Endodermal cell (in vitro differentiated cells): Measurements from ENCODE around the gene GATA3. TPM values are rescaled to one million over a fixed set of nuclear protein-coding genes. Genes with fewer than 3 reads are reported as not detected.
A peak's percentile ranks its signal among the peaks of the same experiment; 100 is the strongest.

Experiments used
- DNase-seq: peaks from one replicate; pipeline ENCODE4 v3.0.0-alpha.2; 2017
- H3K27ac ChIP-seq: 2 replicates; pipeline ENCODE4 v1.5.1; 2013; ENCODE audit warnings: mild to moderate bottlenecking, low read depth, low read length, moderate library complexity
- H3K27me3 ChIP-seq: 2 replicates; pipeline ENCODE4 v1.6.1; 2013; ENCODE audit warnings: mild to moderate bottlenecking, low read length, moderate library complexity; ENCODE audit not compliant: insufficient read depth, control insufficient read depth, poor library complexity, severe bottlenecking
- H3K36me3 ChIP-seq: 2 replicates; pipeline ENCODE4 v1.7.0; 2013; ENCODE audit warnings: mild to moderate bottlenecking, low read length, moderate library complexity; ENCODE audit not compliant: control insufficient read depth, insufficient read depth
- H3K4me1 ChIP-seq: one replicate; pipeline ENCODE4 v1.7.0; 2013; ENCODE audit warnings: low read length; ENCODE audit not compliant: control insufficient read depth, insufficient read depth
- H3K4me3 ChIP-seq: 2 replicates; pipeline ENCODE4 v1.5.1; 2013; ENCODE audit warnings: mild to moderate bottlenecking, low read length, moderate library complexity
- H3K9ac ChIP-seq: 2 replicates; pipeline ENCODE4 v1.6.1; 2013; ENCODE audit warnings: mild to moderate bottlenecking, low read length, moderate library complexity; ENCODE audit not compliant: poor library complexity, severe bottlenecking; ENCODE audit errors: extremely low read depth
- H3K9me3 ChIP-seq: 2 replicates; pipeline ENCODE4 v1.6.1; 2013; ENCODE audit warnings: mild to moderate bottlenecking, low read length, moderate library complexity; ENCODE audit not compliant: control insufficient read depth
- H3K27ac Mint-ChIP-seq: 2 replicates; pipeline ENCODE4 v1.8.0; 2020; ENCODE audit warnings: mixed read lengths
- H3K27me3 Mint-ChIP-seq: 2 replicates; pipeline ENCODE4 v1.8.0; 2021; ENCODE audit warnings: mild to moderate bottlenecking, mixed read lengths; ENCODE audit not compliant: insufficient read depth
- H3K36me3 Mint-ChIP-seq: 2 replicates; pipeline ENCODE4 v1.8.0; 2020; ENCODE audit warnings: low read depth, mixed read lengths
- H3K4me1 Mint-ChIP-seq: 2 replicates; pipeline ENCODE4 v1.8.0; 2020; ENCODE audit warnings: mixed read lengths
- H3K4me3 Mint-ChIP-seq: 2 replicates; pipeline ENCODE4 v1.8.0; 2020; ENCODE audit warnings: mild to moderate bottlenecking, moderate library complexity, mixed read lengths
- H3K9me3 Mint-ChIP-seq: 2 replicates; pipeline ENCODE4 v1.8.0; 2020; ENCODE audit warnings: mild to moderate bottlenecking, mixed read lengths
- WGBS, 2 experiments: methylation state at CpG; one replicate each; pipeline versions ENCODE4 v1.1.5 to v1.1.7; 2013; ENCODE audit warnings: missing lambda C conversion rate in 2 of 2, mixed read lengths in 1 of 2; ENCODE audit not compliant: insufficient coverage in 1 of 2, insufficient read length in 1 of 2; 5-methylcytosine and 5-hydroxymethylcytosine counted together
- total RNA-seq, 2 donors: library from RNA; stranded (reverse); fragmentation: NEBNext Ultra II Directional in 1 of 2; extraction: Animal tissue kit (Norgen Biotek cat#: 25700) in 1 of 2; gene quantifications; 2 replicates in 1 of 2; 3 replicates in 1 of 2; pipeline ENCODE4 v1.2.1, GENCODE V29; 2021
- TF ChIP-seq, protein P1 (sequence below): fragments of 200-600 bp; sonication (generic); conservative IDR thresholded peaks from 2 replicates; pipeline ENCODE4 v1.5.0; 2021; ENCODE audit warnings: antibody characterized with exemption, mild to moderate bottlenecking

GATA3 gene
- total RNA-seq, 2 donors from 2014 or later = 51.3 to 103 TPM

DNA sequence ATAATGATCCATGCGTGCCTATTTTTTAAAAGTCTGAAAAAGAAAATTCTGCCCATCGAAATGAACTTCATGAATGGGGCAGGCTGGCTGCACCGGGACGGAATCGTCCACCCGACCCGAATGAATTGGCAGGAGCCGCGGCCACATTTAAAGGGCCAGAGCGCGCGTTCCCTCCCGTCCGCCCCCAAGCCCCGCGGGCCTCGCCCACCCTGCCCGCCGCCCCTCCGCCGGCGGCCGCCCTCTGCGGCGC lies 319 bp upstream of the GATA3 start:
- Histone ChIP-seq H3K27ac (no peak overlapping the region), H3K4me3 (peak overlapping the region; percentile 97), H3K27me3 (peaks cover 60% of the 10 kb centered on the region), H3K4me1 (peaks cover 10% of the 10 kb centered on the region), H3K9me3 (no peaks in the 10 kb centered on the region), H3K36me3 (peaks cover 7% of the 10 kb centered on the region), H3K9ac (peak overlapping the region; percentile 56)
- Mint-ChIP-seq H3K27me3 (peaks cover 66% of the 10 kb centered on the region), H3K27ac (peak overlapping the region; percentile 85), H3K36me3 (peaks cover 31% of the 10 kb centered on the region), H3K9me3 (no peaks in the 10 kb centered on the region), H3K4me1 (peaks cover 41% of the 10 kb centered on the region), H3K4me3 (peak overlapping the region; percentile 86)
- WGBS, 2 experiments = 0% methylated on average over 3 to 25 of the region's 25 CpGs
- TF ChIP-seq, protein P1, sequence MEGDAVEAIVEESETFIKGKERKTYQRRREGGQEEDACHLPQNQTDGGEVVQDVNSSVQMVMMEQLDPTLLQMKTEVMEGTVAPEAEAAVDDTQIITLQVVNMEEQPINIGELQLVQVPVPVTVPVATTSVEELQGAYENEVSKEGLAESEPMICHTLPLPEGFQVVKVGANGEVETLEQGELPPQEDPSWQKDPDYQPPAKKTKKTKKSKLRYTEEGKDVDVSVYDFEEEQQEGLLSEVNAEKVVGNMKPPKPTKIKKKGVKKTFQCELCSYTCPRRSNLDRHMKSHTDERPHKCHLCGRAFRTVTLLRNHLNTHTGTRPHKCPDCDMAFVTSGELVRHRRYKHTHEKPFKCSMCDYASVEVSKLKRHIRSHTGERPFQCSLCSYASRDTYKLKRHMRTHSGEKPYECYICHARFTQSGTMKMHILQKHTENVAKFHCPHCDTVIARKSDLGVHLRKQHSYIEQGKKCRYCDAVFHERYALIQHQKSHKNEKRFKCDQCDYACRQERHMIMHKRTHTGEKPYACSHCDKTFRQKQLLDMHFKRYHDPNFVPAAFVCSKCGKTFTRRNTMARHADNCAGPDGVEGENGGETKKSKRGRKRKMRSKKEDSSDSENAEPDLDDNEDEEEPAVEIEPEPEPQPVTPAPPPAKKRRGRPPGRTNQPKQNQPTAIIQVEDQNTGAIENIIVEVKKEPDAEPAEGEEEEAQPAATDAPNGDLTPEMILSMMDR = no peak
- no peak for DNase-seq

DNA sequence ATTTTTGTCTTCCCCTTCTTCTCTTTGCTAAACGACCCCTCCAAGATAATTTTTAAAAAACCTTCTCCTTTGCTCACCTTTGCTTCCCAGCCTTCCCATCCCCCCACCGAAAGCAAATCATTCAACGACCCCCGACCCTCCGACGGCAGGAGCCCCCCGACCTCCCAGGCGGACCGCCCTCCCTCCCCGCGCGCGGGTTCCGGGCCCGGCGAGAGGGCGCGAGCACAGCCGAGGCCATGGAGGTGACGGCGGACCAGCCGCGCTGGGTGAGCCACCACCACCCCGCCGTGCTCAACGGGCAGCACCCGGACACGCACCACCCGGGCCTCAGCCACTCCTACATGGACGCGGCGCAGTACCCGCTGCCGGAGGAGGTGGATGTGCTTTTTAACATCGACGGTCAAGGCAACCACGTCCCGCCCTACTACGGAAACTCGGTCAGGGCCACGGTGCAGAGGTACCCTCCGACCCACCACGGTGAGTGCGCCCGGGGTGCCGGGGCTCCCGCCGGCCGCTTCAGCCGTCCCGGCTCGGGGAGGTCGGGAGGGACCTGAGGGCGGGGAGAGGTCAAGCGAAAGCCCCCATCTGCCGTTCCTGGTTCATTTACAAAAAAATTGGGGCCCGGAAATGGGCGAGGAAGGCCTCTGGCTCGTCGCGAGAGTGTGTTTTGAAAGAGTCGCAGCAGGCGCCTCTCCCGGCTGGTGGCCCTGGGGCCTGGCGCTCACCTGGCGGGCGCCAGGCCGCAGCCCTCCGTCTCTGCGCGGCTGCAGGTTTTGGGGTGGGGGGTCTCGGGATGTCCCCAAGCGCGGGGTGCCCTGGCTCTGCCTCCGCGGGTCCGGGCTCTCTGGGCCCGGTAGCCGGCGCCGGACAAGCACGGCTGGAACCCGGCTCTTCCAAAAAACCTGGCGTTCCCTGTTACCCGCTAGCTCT lies 1.2 kb downstream of the GATA3 start:
- H3K4me1 ChIP-seq = peaks cover 19% of the 10 kb centered on the region
- Mint-ChIP-seq H3K27me3 (peaks cover 78% of the 10 kb centered on the region), H3K4me3 (peak overlapping the region; percentile 86), H3K36me3 (peaks cover 46% of the 10 kb centered on the region), H3K9me3 (no peaks in the 10 kb centered on the region), H3K27ac (peak overlapping the region; percentile 48), H3K4me1 (peaks cover 56% of the 10 kb centered on the region)
- WGBS, 2 experiments = 1 to 2% methylated on average over 31 to 85 of the region's 85 CpGs
- peak; percentile 77 for DNase-seq
- H3K9me3 ChIP-seq = no peaks in the 10 kb centered on the region
- TF ChIP-seq, protein P1 = no peak
- H3K4me3 ChIP-seq = peak overlapping the region; percentile 97
- peak overlapping the region; percentile 57 for H3K9ac ChIP-seq
- no peak overlapping the region for H3K27ac ChIP-seq
- H3K27me3 ChIP-seq = peaks cover 68% of the 10 kb centered on the region
- H3K36me3 ChIP-seq = peaks cover 21% of the 10 kb centered on the region

DNA sequence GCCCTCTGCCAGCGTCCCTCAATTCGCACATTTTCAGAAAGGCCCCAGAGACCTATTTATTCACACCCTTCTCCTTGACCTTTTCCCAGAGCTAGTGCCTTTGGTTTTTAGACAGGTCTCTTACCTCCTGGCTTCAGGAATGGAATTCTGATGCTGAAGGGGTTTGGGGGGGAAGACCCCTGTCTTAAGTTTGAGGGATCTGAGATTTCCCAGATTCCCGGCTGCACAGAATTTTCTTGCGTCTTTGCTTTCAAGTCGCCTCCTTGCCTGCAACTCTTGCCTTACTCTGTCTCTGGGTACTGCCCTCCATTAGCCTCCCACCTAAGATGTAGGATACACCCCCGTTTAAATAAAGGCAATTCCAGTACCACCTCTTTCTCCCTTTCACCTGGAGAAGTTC lies 1.9 kb downstream of the GATA3 start:
- H3K4me3 Mint-ChIP-seq = peak overlapping the region; percentile 86
- TF ChIP-seq, protein P1 = no peak
- peaks cover 85% of the 10 kb centered on the region for H3K27me3 Mint-ChIP-seq
- H3K9me3 Mint-ChIP-seq = no peaks in the 10 kb centered on the region
- H3K36me3 Mint-ChIP-seq = peaks cover 53% of the 10 kb centered on the region
- peak overlapping the region; percentile 57 for H3K9ac ChIP-seq
- H3K4me1 Mint-ChIP-seq = peaks cover 63% of the 10 kb centered on the region
- 9 to 24% methylated on average over 3 to 6 of the region's 6 CpGs for WGBS, 2 experiments
- peak overlapping the region; percentile 37 for H3K27ac Mint-ChIP-seq
- peaks cover 68% of the 10 kb centered on the region for H3K27me3 ChIP-seq
- no peak for DNase-seq
- H3K36me3 ChIP-seq = peaks cover 26% of the 10 kb centered on the region
- peak overlapping the region; percentile 97 for H3K4me3 ChIP-seq
- H3K27ac ChIP-seq = no peak overlapping the region
- no peaks in the 10 kb centered on the region for H3K9me3 ChIP-seq
- H3K4me1 ChIP-seq = peaks cover 21% of the 10 kb centered on the region
